C4-2B (cell line): ENCODE measurements around the gene C3.

Source experiments
- ZFX ChIP-seq: fragments of 450-650 bp; IDR thresholded peaks from 2 replicates; pipeline ENCODE4 v1.6.1; 2017
- TF ChIP-seq, protein P1 (sequence below): fragments of 450-650 bp; conservative IDR thresholded peaks from 2 replicates; pipeline ENCODE4 v1.5.1; 2017; ENCODE audit warnings: mild to moderate bottlenecking

DNA sequence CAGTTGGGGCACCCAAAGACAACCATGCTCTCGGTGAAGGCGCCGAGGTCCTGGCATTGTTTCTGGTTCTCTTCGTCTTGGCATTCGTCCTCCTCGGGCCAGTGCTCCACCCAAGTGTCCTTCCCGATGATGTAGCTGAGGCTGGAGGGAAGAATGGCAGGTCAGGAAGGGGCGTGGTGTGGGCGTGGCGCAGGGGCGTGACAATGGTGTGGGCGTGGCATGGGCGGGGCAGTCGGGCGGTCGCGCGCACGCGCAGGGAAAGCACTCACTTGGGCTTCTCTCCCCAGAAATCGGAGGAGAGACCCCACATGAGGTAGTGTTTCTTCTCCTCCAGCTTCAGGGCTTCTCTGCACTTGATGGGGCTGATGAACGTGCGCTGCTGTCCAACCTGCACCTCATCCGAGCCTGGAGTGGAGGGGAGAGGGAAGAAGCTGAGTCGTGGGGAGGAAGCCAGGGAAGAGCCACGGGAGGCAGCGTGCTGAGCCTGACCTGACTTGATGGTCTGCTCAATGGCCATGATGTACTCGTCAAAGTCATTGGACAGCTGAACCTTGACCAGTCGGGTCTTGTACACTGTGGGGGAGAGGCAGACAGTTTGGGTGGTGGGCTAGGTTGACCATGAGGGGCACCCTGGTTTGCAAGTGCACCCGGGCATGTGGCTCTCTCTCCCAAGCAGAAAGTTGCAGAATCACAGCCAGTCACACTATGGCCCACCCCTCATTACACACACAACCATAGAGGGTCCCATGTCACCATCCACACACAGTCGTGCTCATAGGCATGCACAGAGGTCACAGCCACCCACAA is 42.4 kb downstream of the C3 start:
- TF ChIP-seq, protein P1, sequence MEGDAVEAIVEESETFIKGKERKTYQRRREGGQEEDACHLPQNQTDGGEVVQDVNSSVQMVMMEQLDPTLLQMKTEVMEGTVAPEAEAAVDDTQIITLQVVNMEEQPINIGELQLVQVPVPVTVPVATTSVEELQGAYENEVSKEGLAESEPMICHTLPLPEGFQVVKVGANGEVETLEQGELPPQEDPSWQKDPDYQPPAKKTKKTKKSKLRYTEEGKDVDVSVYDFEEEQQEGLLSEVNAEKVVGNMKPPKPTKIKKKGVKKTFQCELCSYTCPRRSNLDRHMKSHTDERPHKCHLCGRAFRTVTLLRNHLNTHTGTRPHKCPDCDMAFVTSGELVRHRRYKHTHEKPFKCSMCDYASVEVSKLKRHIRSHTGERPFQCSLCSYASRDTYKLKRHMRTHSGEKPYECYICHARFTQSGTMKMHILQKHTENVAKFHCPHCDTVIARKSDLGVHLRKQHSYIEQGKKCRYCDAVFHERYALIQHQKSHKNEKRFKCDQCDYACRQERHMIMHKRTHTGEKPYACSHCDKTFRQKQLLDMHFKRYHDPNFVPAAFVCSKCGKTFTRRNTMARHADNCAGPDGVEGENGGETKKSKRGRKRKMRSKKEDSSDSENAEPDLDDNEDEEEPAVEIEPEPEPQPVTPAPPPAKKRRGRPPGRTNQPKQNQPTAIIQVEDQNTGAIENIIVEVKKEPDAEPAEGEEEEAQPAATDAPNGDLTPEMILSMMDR = no peak
- no peak for TF ChIP-seq ZFX
